Stimulated activated CD8-positive, alpha-beta memory T cell treated with anti-CD3 and anti-CD28 coated beads, Interleukin-4, amount 100 ng/mL, for 24 hours (primary cell): Measurements from ENCODE around the gene BSG.
"Not testable (repeated sequence)": the region's sequence is repeated elsewhere in the genome, so short reads cannot be mapped to it uniquely, and the experiment has no call there.

Experiments used
- DNase-seq: peaks from one replicate; pipeline ENCODE4 v3.0.0-alpha.2; 2020; ENCODE audit warnings: low read depth

Gene BSG

DNA sequence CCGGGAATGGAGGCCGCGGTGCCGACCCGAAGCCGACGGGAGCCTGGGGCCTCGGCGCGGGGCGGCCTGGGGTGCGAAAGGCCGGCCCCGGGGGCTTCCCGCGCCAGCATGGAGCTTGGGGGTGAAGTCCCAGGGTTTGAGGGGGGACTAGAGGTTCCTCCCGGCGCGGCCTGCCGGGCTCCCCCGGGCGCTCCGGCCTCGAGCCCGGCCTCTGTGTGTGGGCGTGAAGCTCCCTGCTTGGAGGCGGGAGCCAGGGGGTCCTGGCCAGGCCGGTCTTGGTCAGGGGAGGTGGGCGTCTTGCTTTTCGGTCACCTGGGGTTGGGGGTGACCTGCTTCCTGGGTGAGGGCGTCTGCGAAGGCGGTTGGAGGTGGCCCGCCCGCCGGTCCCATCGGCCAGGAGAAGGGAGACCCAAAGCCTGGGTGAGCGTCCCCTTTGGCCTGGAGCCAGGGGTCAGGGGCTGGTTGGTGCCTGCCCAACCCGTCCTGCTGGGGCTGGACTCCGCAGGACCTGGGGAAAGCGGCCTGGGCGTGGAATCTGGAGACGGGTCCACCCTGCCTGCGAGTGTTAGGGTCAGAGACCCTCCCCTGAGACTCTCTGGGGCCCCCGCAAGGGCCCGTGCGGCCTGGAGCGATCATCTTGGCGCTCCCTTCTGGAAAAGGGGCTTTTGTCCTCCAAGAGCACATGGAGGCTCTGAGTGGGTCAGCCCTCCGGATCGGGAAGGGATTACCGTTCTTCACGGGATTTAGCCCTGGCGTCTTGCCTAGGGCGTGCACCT, 535 bp downstream of the BSG start:
- DNase-seq, result no peak

- DNase-seq, result no peak
These were observed 1.1 kb downstream of the BSG start for GRCh38 chr19:573519-573825.

DNA sequence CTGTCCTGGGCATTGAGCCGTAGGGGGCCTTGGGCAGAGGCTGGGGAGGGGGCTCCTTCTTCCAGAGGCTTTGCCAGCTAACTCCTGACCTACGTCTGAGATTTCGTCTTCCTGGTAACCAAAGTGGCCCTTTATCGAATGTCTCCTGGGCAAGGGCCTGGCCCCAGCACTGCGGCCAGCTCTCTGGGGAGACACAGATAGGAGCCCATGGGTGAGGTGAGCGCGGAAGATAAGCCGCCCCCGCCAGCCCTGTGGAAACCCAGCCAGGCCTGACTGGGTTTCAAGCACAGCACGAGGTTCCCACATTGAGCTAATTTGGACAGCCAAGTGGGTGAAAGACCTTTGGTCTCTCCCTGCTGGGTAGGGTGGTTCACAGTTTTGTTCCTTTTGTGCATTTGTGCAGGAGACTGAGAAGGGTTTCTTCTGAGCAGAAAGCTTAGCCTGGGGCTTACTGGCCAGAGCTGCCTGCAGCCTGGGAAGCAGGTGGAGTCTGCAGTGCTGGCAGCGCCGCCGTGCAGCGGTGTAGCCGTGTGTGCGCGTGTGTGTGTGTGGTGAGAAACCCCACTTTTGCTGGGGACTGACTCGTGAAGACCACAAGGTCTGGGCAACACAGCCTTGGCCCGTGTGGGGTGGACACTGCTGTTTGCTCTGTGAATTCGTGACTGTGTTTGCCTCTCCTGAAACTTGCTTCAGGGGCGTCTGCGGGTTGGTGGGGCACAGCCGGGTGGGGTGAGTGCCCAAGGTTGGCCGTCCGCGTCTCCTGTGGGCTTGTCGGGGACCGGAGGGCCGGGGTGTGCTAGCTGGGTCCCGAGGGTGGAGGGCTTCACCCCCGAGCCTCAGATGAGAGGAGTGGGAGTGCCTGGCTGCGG, 2.5 kb downstream of the BSG start:
- DNase-seq, result no peak

DNA sequence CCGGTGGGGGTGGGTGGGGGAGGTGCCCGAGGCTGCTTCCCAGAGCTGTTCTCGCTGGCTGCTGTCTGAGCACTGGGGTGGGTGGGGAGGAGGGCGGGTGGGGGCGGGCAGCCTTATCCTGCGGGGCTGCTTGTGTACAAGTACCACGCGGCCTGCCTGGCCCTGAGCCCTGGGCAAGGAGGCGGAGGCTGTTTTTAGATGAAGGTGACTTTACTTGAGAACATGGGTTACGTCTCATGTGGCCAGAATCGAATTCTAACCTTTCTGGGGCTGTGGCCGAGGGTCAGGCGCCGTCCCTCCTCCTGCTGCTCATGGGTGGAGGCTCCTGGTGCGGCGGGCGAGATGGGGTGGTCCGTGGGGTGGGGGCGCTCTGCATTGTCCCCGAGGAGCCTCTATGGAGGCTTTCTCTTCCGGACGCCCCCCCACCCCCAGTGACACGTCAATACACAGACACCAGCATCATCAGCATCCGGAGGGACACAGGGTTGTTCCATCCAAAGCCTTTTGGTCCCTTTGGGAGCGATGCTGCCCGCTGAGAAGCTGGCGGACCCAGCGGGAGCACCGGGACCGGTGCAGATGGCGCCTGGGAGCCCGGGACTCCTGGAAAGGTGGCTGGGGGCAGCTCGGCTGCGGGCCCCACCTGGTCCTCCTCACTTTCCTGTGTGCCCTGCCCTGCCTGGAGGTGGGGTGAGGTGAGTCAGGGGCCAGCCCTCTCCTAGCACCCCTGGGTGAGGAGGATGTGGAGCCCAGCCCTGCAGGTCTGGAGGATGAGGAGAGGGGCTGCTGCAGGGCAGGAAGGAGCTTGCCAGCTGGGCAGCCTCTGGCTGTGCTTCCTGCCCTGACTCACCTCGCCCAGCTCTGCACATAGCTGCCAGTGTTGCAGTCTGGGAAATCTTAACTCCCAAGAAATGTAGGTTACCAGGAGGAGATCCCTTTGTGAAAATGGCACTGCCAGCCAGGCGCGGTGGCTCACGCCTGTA, 3.4 kb downstream of the BSG start:
- no peak for DNase-seq

- DNase-seq, result no peak
These were observed 4.5 kb downstream of the BSG start for GRCh38 chr19:576768-577438.

DNA sequence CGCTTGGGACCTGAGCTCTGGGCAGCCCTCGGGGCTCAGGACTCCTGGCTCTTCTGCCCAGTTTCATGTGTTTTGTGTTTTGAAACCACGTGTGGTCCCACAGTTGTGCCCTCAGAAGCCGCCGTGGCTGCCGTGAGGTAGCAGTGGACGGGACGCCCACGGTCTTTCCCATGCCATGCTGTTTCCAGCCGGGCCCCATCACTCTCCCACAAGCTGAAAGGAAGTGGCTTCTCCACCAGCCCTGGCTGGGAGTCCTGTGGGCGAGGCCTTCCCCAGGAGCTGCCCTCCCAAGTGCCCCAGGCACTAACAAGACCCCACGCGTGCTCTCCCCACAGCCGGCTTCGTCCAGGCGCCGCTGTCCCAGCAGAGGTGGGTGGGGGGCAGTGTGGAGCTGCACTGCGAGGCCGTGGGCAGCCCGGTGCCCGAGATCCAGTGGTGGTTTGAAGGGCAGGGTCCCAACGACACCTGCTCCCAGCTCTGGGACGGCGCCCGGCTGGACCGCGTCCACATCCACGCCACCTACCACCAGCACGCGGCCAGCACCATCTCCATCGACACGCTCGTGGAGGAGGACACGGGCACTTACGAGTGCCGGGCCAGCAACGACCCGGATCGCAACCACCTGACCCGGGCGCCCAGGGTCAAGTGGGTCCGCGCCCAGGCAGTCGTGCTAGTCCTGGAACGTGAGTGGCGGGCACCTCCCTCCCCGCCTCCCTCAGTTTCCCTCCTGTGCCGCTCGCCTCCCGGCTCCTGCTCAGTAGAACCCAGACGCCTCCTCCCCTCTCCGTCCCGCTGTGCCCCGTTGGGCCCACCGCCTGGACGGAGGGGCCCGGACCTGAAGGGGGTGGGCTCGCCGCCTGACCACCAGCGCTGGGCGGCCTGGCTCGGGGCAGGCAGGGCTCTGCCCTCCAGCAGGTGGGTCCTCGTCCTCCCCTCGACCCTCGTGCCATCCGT, 5.3 kb downstream of the BSG start:
- no peak for DNase-seq

DNA sequence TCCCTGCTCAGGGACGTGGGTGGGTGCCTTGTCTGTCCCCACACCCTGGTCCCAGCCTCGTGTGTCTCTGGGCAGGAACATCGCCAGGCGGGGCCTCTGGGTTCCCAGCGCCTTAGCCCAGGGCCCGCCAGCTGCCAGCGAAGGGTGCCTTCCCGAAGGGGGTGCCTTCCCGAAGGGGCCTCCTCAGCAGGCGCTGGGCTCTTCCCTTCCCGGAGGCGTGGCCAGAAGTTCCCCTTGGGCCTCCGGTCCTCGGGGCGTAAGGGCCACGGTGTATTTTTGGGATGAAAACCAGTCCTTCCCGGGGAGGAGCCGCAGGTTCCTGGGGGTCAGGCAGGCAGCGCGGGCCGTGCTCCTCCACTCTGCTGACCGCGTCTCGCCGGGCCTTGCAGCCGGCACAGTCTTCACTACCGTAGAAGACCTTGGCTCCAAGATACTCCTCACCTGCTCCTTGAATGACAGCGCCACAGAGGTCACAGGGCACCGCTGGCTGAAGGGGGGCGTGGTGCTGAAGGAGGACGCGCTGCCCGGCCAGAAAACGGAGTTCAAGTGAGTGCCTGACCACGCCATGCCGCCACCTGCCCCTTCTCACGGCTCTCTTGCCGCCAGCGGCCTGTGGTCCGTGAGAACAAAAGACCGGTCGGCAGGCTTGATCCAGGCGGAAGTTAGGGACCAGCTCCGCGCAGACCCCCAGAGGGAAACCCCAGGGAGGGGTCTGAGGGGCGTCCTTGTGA, 6.9 kb downstream of the BSG start:
- no peak for DNase-seq

DNA sequence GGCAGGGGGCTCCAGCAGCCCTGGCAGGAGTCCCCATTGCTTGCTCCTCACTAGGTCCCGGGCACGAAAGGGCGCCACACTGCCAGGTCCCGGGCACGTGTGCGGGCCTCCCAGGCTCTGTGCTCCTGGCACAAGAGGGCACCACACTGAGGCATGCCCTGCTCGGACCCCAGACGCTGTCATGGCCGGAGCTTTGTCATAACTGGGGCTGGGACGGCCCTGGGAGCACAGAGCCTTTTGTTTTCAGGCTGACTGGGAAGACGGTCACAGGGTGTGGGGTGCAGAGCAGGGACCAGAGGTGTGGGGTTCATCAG, 7.4 kb downstream of the BSG start:
- no peak for DNase-seq

DNA sequence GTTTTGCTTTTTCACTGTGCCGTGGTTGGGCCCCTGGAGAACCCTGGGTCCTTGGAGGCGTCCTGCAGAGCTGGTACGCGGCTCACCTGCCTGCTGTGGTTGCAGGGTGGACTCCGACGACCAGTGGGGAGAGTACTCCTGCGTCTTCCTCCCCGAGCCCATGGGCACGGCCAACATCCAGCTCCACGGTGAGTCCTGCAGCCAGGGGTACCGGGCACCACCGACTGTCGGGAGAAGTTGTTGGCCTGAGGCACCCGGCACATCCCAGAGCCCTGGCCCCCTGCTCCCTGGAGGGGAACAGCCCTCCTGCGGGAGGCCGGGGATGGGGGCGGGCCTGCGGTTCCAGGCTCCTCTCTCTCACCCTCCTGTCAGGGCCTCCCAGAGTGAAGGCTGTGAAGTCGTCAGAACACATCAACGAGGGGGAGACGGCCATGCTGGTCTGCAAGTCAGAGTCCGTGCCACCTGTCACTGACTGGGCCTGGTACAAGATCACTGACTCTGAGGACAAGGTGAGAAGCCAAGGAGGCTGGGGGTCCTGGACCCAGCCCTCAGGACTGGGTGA, 8.0 kb downstream of the BSG start:
- DNase-seq, result no peak

GRCh38 chr19:581399-582111, 9.2 kb downstream of the BSG start:
- DNase-seq, result no peak

- DNase-seq, result no peak
These were observed 10.3 kb downstream of the BSG start for GRCh38 chr19:582497-583197.

DNA sequence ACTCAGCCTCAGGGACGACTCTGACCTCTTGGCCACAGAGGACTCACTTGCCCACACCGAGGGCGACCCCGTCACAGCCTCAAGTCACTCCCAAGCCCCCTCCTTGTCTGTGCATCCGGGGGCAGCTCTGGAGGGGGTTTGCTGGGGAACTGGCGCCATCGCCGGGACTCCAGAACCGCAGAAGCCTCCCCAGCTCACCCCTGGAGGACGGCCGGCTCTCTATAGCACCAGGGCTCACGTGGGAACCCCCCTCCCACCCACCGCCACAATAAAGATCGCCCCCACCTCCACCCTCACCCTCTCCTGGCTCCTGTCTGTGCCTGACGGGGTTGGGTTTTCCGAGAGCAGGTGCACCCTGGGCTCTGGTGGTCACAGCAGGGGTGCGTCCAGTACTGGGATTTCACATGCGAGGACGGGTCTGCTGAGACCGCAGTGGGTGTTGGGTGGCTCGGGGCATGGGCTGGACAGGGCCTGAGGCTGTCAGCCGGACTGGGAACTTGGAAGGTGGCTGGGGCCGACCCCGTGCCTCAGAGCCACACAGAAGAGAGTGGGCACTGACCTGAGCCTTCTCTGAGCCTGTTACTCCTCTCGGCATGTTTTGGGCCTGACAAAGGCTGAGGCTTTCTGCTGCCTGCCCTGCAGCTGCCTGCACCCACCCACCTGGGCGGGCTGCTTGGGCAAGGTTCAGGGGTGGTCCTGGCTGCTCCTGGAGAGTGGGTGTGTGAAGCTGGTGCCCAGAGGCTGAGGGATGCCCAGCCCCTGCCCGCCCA, 11.0 kb downstream of the BSG start:
- no peak for DNase-seq

GRCh38 chr19:583968-584239, 11.5 kb downstream of the BSG start:
- DNase-seq, result no peak

DNA sequence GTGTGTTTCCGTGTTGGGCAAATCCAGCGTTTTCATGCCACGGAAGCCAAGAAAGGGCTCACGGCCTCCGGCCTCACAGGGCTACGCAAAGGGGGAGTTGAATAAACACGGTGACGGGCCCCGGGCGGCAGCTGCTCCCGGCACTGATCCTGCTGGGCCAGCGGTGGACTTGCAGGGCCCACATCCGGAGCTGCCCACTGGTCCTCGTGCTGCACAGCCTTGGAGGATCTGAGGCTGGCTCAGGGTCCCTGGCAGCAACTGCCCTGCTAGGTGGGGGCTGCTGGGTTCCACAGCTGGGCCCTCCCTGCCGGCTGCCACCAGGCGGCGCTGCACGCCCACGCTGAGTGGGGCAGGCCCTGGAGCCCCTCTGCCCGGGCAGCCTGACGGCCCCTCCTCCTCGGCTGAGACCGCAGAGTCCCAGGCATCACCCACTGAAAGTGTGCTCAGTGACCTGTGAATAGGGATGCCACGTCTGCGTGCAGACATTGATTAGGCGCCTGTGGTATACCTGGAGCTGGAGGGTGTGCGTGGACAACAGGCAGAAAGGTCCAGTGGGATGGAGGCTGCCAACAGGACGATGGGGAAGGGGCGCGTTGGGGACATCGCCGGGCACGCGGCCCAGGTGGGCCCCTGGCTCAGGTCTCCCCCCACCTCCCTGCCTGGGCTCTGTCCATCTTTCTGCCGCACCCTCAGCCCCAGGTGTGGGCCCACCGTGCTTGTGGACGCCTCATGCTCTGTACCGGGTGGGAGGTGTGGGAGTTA, 12.0 kb downstream of the BSG start:
- DNase-seq, result peak; percentile 46

DNA sequence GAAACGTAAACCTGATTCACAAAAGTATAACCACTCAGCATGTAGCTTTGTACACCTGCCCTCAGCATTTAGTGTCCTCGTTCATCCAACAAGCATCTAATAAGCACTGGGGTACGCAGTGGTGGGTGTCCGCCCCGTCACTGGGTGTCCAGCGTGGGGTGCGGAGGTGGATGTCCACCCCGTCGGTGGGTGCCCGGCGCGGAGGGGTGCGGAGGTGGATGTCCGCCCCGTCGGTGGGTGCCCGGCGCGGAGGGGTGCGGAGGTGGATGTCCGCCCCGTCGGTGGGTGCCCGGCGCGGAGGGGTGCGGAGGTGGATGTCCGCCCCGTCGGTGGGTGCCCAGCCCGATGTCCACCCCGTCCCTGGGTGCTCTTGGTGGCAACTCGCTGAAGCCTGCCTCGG, 12.8 kb downstream of the BSG start:
- DNase-seq, result not testable (repeated sequence)

GRCh38 chr19:585551-586110, 13.2 kb downstream of the BSG start:
- DNase-seq, result no peak
